B cell (primary cell): ENCODE data around the gene IRF8. TPM values are rescaled to one million over a fixed set of nuclear protein-coding genes. Genes with fewer than 3 reads are reported as not detected.

Source experiments
- ATAC-seq: fragments of 200-7000 bp; cut with Tn5 transposase; one replicate; pipeline ENCODE4 v1.10.0; 2021; ENCODE audit warnings: low read depth, mild to moderate bottlenecking, moderate number of reproducible peaks, moderate library complexity
- CTCF ChIA-PET: fragments of 350-600 bp; sonication (Branson Sonifier 250); formaldehyde crosslinking; loops from one replicate; lab custom pipeline; 2021; ENCODE audit warnings: antibody characterized with exemption, inconsistent platforms; lab: Charles Lee
- POLR2A ChIA-PET: fragments of 350-600 bp; sonication (Branson Sonifier 250); formaldehyde crosslinking; loops from one replicate; lab custom pipeline; 2021; ENCODE audit warnings: antibody characterized with exemption; lab: Charles Lee
- DNase-seq: peaks from one replicate; pipeline ENCODE4 v3.0.0; 2013
- H2AFZ ChIP-seq: 2 replicates; pipeline ENCODE4 v1.6.1; 2012; ENCODE audit warnings: mild to moderate bottlenecking, low read depth, low read length; ENCODE audit not compliant: insufficient read depth, poor library complexity, severe bottlenecking
- H3K27ac ChIP-seq, 2 donors: 1 replicate in 1 of 2; 2 replicates in 1 of 2; pipeline ENCODE4 v1.5.1; 2012 to 2013; ENCODE audit warnings: low read length in 2 of 2, mild to moderate bottlenecking in 2 of 2, moderate library complexity in 1 of 2
- H3K27me3 ChIP-seq, 4 experiments: fragments of 200-600 bp in 1 of 4; sonication (generic) in 1 of 4; replicated peaks in 1 of 4; 1 replicate in 2 of 4; 2 replicates in 2 of 4; pipeline versions ENCODE4 v1.6.1 to v1.7.0; 2013 to 2016; ENCODE audit warnings: low read length in 3 of 4, mild to moderate bottlenecking in 2 of 4, mixed read lengths in 1 of 4, moderate library complexity in 1 of 4; ENCODE audit not compliant: insufficient read depth in 4 of 4, control insufficient read depth in 3 of 4; ENCODE audit errors: control extremely low read depth in 1 of 4
- H3K36me3 ChIP-seq, 2 experiments: replicated peaks in 1 of 2; 1 replicate in 1 of 2; 2 replicates in 1 of 2; pipeline versions ENCODE4 v1.6.1 to v1.7.1; 2013; ENCODE audit warnings: low read length in 1 of 2; ENCODE audit not compliant: insufficient read depth in 2 of 2, control insufficient read depth in 1 of 2; ENCODE audit errors: control extremely low read depth in 1 of 2, extremely low read depth in 1 of 2
- H3K4me1 ChIP-seq, 2 donors: fragments of 200-600 bp in 1 of 2; sonication (generic) in 1 of 2; 1 replicate in 1 of 2; 2 replicates in 1 of 2; pipeline versions ENCODE4 v1.5.1 to v1.6.1; 2013 to 2017; ENCODE audit warnings: low read length in 2 of 2; ENCODE audit not compliant: control insufficient read depth in 2 of 2, insufficient read depth in 2 of 2
- H3K4me2 ChIP-seq: replicated peaks from 2 replicates; pipeline ENCODE3; 2012; ENCODE audit warnings: mild to moderate bottlenecking, low read depth, low read length; ENCODE audit not compliant: poor library complexity, severe bottlenecking
- H3K4me3 ChIP-seq, 5 experiments: fragments of 200-600 bp in 1 of 5; sonication (generic) in 1 of 5; 1 replicate in 3 of 5; 2 replicates in 2 of 5; pipeline versions ENCODE4 v1.5.1 to v1.7.0; 2011 to 2016; ENCODE audit warnings: low read length in 4 of 5, mild to moderate bottlenecking in 4 of 5, low read depth in 2 of 5, control low read depth in 1 of 5, moderate library complexity in 1 of 5; ENCODE audit not compliant: insufficient read depth in 1 of 5; ENCODE audit errors: control extremely low read depth in 1 of 5, extremely low read depth in 1 of 5
- H3K79me2 ChIP-seq: fragments of 200-600 bp; sonication (generic); one replicate; pipeline ENCODE4 v1.6.0; 2016; ENCODE audit warnings: low read length; ENCODE audit not compliant: control insufficient read depth, insufficient read depth
- H3K9ac ChIP-seq: fragments of 200-600 bp; sonication (generic); 2 replicates; pipeline ENCODE4 v1.6.1; 2017; ENCODE audit warnings: mild to moderate bottlenecking, low read length, moderate library complexity
- H3K9me3 ChIP-seq, 3 donors: one replicate each; pipeline versions ENCODE4 v1.6.1 to v1.7.1; 2013; ENCODE audit warnings: low read length in 2 of 3; ENCODE audit not compliant: control insufficient read depth in 2 of 3, insufficient read depth in 1 of 3; ENCODE audit errors: control extremely low read depth in 1 of 3
- H4K20me1 ChIP-seq: 2 replicates; pipeline ENCODE4 v1.6.0; 2012; ENCODE audit warnings: mild to moderate bottlenecking, low read length; ENCODE audit not compliant: insufficient read depth, control insufficient read depth, poor library complexity, severe bottlenecking
- H3K27ac Mint-ChIP-seq: one replicate; pipeline ENCODE4 v1.8.0; 2021; ENCODE audit warnings: mixed read lengths
- H3K27me3 Mint-ChIP-seq: one replicate; pipeline ENCODE4 v1.8.0; 2021; ENCODE audit warnings: mixed read lengths
- H3K4me1 Mint-ChIP-seq: one replicate; pipeline ENCODE4 v1.8.0; 2021; ENCODE audit warnings: mixed read lengths
- H3K4me3 Mint-ChIP-seq: one replicate; pipeline ENCODE4 v1.8.0; 2021; ENCODE audit warnings: mixed read lengths
- H3K9me3 Mint-ChIP-seq: one replicate; pipeline ENCODE4 v1.8.0; 2022; ENCODE audit warnings: mixed read lengths; ENCODE audit not compliant: insufficient read depth
- CTCF ChIP-seq: fragments of 200-600 bp; IDR thresholded peaks from one replicate; pipeline ENCODE4 v1.8.0; 2022; ENCODE audit warnings: antibody characterized with exemption, mild to moderate bottlenecking
- EZH2 ChIP-seq: IDR thresholded peaks from 2 replicates; pipeline ENCODE4 v1.6.1; 2012; ENCODE audit warnings: borderline replicate concordance, low read depth, mild to moderate bottlenecking, moderate library complexity, low read length; ENCODE audit not compliant: insufficient read depth, poor library complexity, severe bottlenecking
- WGBS: methylation state at CpG from one replicate; pipeline ENCODE4 v1.1.5; 2013; ENCODE audit warnings: missing lambda C conversion rate; ENCODE audit not compliant: insufficient coverage; 5-methylcytosine and 5-hydroxymethylcytosine counted together
- intact Hi-C: fragments of 100-400 bp; cut with micrococcal nuclease; formaldehyde crosslinking; loops from one replicate; pipeline ENCODE4 v1.10.0; 2022
- polyA plus RNA-seq: library from polyadenylated mRNA; depleted of rRNA; stranded (reverse); fragments of >200 nt; gene quantifications from 2 replicates; pipeline ENCODE4 v1.2.3, GENCODE V29; 2012
- total RNA-seq, 2 donors: library from RNA; stranded (reverse); fragments of 120-200 nt in 1 of 2; gene quantifications; 1 replicate in 1 of 2; 2 replicates in 1 of 2; pipeline versions ENCODE4 v1.2.3 to v1.2.4, GENCODE V29; 2013 to 2022

Gene IRF8
- total and polyA plus RNA-seq, 2 donors (not counting 1 experiment from before 2014, with no cell fraction given) = 309 to 332 TPM

- ATAC-seq (peak; percentile 84), DNase-seq (peak; percentile 52)
- H3K27ac Mint-ChIP-seq = peak overlapping the region; percentile 50
- Histone ChIP-seq H3K9ac (no peak overlapping the region), H3K27me3 (no peaks in the 10 kb centered on the region), H3K27ac (no peak overlapping the region), H3K4me3 (no peak overlapping the region), H3K9me3 (no peaks in the 10 kb centered on the region), H3K4me2 (peak overlapping the region; percentile 24), H3K4me1 (peaks cover 11 to 20% of the 10 kb centered on the region in 2 donors), H4K20me1 (no peaks in the 10 kb centered on the region), H3K79me2 (no peaks in the 10 kb centered on the region), H3K36me3 (no peaks in the 10 kb centered on the region), H2AFZ (no peak overlapping the region)
- H3K27me3 Mint-ChIP-seq = no peaks in the 10 kb centered on the region
- H3K9me3 Mint-ChIP-seq = peaks cover 2% of the 10 kb centered on the region
- intact Hi-C loops = no loop called here
- peaks cover 39% of the 10 kb centered on the region for H3K4me1 Mint-ChIP-seq
- POLR2A ChIA-PET = interaction anchor here (0.6 kb wide), 1 partner anchor 28 kb away, joined by 4 read pairs; no protein-coding TSS in a partner anchor
- WGBS = 87% methylated on average over 10 of the region's 12 CpGs
- CTCF ChIA-PET = interaction anchor here (1.0 to 2.1 kb wide), 2 partner anchors 34 to 56 kb away, joined by 3 to 6 read pairs; no protein-coding TSS in a partner anchor
- no peak overlapping the region for H3K4me3 Mint-ChIP-seq
- no peak for TF ChIP-seq EZH2
- no peak for TF ChIP-seq CTCF
These were observed 38.4 kb upstream of the IRF8 start for GRCh38 chr16:85860413-85861094.
